H1 (cell line): ENCODE measurements around the gene HAO1. TPM values are rescaled to one million over a fixed set of nuclear protein-coding genes. Genes with fewer than 3 reads are reported as not detected.

Experiments used
- CTCF ChIA-PET: fragments of 300-600 bp; sonication (Branson Sonifier 250); formaldehyde crosslinking; loops from one replicate; lab custom pipeline; 2021; ENCODE audit not compliant: partially characterized antibody; lab: Charles Lee
- POLR2A ChIA-PET: fragments of 300-600 bp; sonication (Branson Sonifier 250); formaldehyde crosslinking; loops from one replicate; lab custom pipeline; 2021; ENCODE audit warnings: inconsistent platforms; ENCODE audit not compliant: partially characterized antibody; lab: Charles Lee
- DNase-seq, 2 experiments: peaks; one replicate each; pipeline versions ENCODE4 v3.0.0 to v3.0.0-alpha.2; 2010 to 2022; ENCODE audit warnings: low spot score in 2 of 2, low read depth in 1 of 2, mixed read lengths in 1 of 2
- FAIRE-seq: peaks from 2 replicates; lab custom pipeline; 2011; peaks lifted over from hg19 to GRCh38; lab: Jason Lieb, UNC
- H2AFZ ChIP-seq: 2 replicates; pipeline ENCODE4 v1.8.1; 2012; ENCODE audit warnings: low read length, inconsistent platforms
- H2AK5ac ChIP-seq: 2 replicates; pipeline ENCODE4 v1.6.1; 2013; ENCODE audit warnings: low read depth, low read length
- H2BK120ac ChIP-seq: replicated peaks from 2 replicates; pipeline ENCODE3; 2013; ENCODE audit warnings: low read depth, low read length, inconsistent platforms
- H2BK12ac ChIP-seq: 2 replicates; pipeline ENCODE4 v1.6.1; 2013; ENCODE audit warnings: low read depth, low read length
- H2BK15ac ChIP-seq: 2 replicates; pipeline ENCODE4 v1.6.1; 2013; ENCODE audit warnings: low read length
- H2BK20ac ChIP-seq: 2 replicates; pipeline ENCODE4 v1.6.1; 2013; ENCODE audit warnings: low read length
- H2BK5ac ChIP-seq: 2 replicates; pipeline ENCODE4 v1.6.1; 2013; ENCODE audit warnings: low read depth, low read length
- H3K14ac ChIP-seq: 2 replicates; pipeline ENCODE4 v1.6.1; 2013; ENCODE audit warnings: inconsistent platforms; ENCODE audit not compliant: insufficient read length
- H3K18ac ChIP-seq: 2 replicates; pipeline ENCODE4 v1.6.1; 2013; ENCODE audit warnings: low read length; ENCODE audit errors: extremely low read depth
- H3K23ac ChIP-seq: 2 replicates; pipeline ENCODE4 v1.6.1; 2013; ENCODE audit warnings: inconsistent platforms; ENCODE audit not compliant: insufficient read length
- H3K23me2 ChIP-seq: 2 replicates; pipeline ENCODE4 v1.6.1; 2013; ENCODE audit warnings: low read depth, low read length
- H3K27ac ChIP-seq: 2 replicates; pipeline ENCODE4 v1.6.1; 2011; ENCODE audit warnings: low read depth, low read length, inconsistent platforms
- H3K27me3 ChIP-seq, 4 experiments: replicated peaks in 1 of 4; 1 replicate in 1 of 4; 2 replicates in 3 of 4; pipeline versions ENCODE4 v1.6.1 to v1.8.1; 2011 to 2013; ENCODE audit warnings: low read length in 3 of 4, mild to moderate bottlenecking in 3 of 4, inconsistent platforms in 2 of 4, mixed read lengths in 2 of 4, moderate library complexity in 1 of 4; ENCODE audit not compliant: control insufficient read depth in 3 of 4, insufficient read depth in 3 of 4; ENCODE audit errors: extremely low read depth in 1 of 4
- H3K36me3 ChIP-seq, 4 experiments: 2 replicates each; pipeline versions ENCODE4 v1.6.1 to v1.8.1; 2011 to 2013; ENCODE audit warnings: mild to moderate bottlenecking in 4 of 4, low read length in 3 of 4, moderate library complexity in 2 of 4, control low read depth in 1 of 4, inconsistent platforms in 1 of 4; ENCODE audit not compliant: insufficient read depth in 4 of 4, control insufficient read depth in 2 of 4
- H3K4ac ChIP-seq: replicated peaks from 2 replicates; pipeline ENCODE3; 2013; ENCODE audit warnings: low read length, low read depth, mixed read lengths, inconsistent platforms; ENCODE audit not compliant: insufficient read length
- H3K4me1 ChIP-seq, 4 experiments: replicated peaks in 1 of 4; 1 replicate in 1 of 4; 2 replicates in 3 of 4; pipeline versions ENCODE4 v1.6.1 to v1.8.1; 2011 to 2013; ENCODE audit warnings: low read length in 3 of 4, inconsistent platforms in 2 of 4, mixed read lengths in 1 of 4; ENCODE audit not compliant: insufficient read depth in 4 of 4, control insufficient read depth in 3 of 4
- H3K4me2 ChIP-seq, 2 experiments: 2 replicates each; pipeline versions ENCODE4 v1.6.1 to v1.8.1; 2011 to 2013; ENCODE audit warnings: low read depth in 2 of 2, low read length in 2 of 2, control low read depth in 1 of 2, inconsistent platforms in 1 of 2, mild to moderate bottlenecking in 1 of 2; ENCODE audit not compliant: insufficient read depth in 1 of 2
- H3K4me3 ChIP-seq, 4 experiments: fragments of 200-600, 300-600 bp in 1 of 4; sonication (generic), shearing (Covaris generic), sonication (Bioruptor Twin) in 1 of 4; 2 replicates each; pipeline versions ENCODE4 v1.5.1 to v1.8.1; 2011 to 2016; ENCODE audit warnings: low read length in 4 of 4, low read depth in 3 of 4, control low read depth in 2 of 4, inconsistent platforms in 2 of 4, mild to moderate bottlenecking in 2 of 4, mixed read lengths in 1 of 4, moderate library complexity in 1 of 4; ENCODE audit not compliant: insufficient read depth in 2 of 4; ENCODE audit errors: extremely low read depth in 1 of 4
- H3K56ac ChIP-seq: replicated peaks from 2 replicates; pipeline ENCODE3; 2013; ENCODE audit warnings: low read depth, mild to moderate bottlenecking, mixed read lengths, low read length, inconsistent platforms; ENCODE audit not compliant: insufficient read length
- H3K79me1 ChIP-seq: 2 replicates; pipeline ENCODE4 v1.6.1; 2013; ENCODE audit warnings: low read depth, low read length, control low read depth
- H3K79me2 ChIP-seq, 2 experiments: 2 replicates each; pipeline versions ENCODE4 v1.6.1 to v1.8.1; 2012 to 2013; ENCODE audit warnings: low read length in 2 of 2, mild to moderate bottlenecking in 2 of 2, inconsistent platforms in 1 of 2; ENCODE audit not compliant: insufficient read depth in 2 of 2, control insufficient read depth in 1 of 2
- H3K9ac ChIP-seq, 4 experiments: replicated peaks in 1 of 4; 1 replicate in 1 of 4; 2 replicates in 3 of 4; pipeline versions ENCODE4 v1.6.1 to v1.8.1; 2011 to 2013; ENCODE audit warnings: low read depth in 3 of 4, low read length in 3 of 4, control low read depth in 2 of 4, mild to moderate bottlenecking in 2 of 4, moderate library complexity in 2 of 4, inconsistent platforms in 1 of 4; ENCODE audit errors: extremely low read depth in 1 of 4
- H3K9me3 ChIP-seq, 2 experiments: 2 replicates each; pipeline versions ENCODE4 v1.6.1 to v1.8.1; 2012 to 2013; ENCODE audit warnings: mild to moderate bottlenecking in 2 of 2, moderate library complexity in 2 of 2, control low read depth in 1 of 2, inconsistent platforms in 1 of 2, low read depth in 1 of 2, low read length in 1 of 2, mixed read lengths in 1 of 2; ENCODE audit not compliant: insufficient read depth in 2 of 2
- H4K20me1 ChIP-seq, 2 experiments: replicated peaks in 1 of 2; 2 replicates each; pipeline versions ENCODE3 to v1.8.1; 2011 to 2013; ENCODE audit warnings: inconsistent platforms in 2 of 2, low read length in 2 of 2, mild to moderate bottlenecking in 1 of 2; ENCODE audit not compliant: insufficient read depth in 2 of 2, control insufficient read depth in 1 of 2
- H4K5ac ChIP-seq: 2 replicates; pipeline ENCODE4 v1.6.1; 2013; ENCODE audit warnings: low read length, low read depth, mixed read lengths, inconsistent platforms; ENCODE audit not compliant: insufficient read length
- H4K8ac ChIP-seq: 2 replicates; pipeline ENCODE4 v1.8.0; 2013; ENCODE audit warnings: mild to moderate bottlenecking, moderate library complexity, low read length, inconsistent platforms; ENCODE audit not compliant: insufficient read depth; ENCODE audit errors: extremely low read depth
- H4K91ac ChIP-seq: replicated peaks from 2 replicates; pipeline ENCODE3; 2013; ENCODE audit warnings: low read length, mixed read lengths, inconsistent platforms; ENCODE audit not compliant: insufficient read length
- NANOG ChIP-seq: IDR thresholded peaks from 2 replicates; pipeline ENCODE4 v1.6.1; 2011; ENCODE audit warnings: low read length, low read depth, mild to moderate bottlenecking, inconsistent platforms; ENCODE audit not compliant: insufficient read depth, poor library complexity, severe bottlenecking
- POLR2AphosphoS5 ChIP-seq: IDR thresholded peaks from 2 replicates; pipeline ENCODE4 v1.6.1; 2011; ENCODE audit warnings: low read depth, low read length
- TCF12 ChIP-seq: IDR thresholded peaks from 2 replicates; pipeline ENCODE4 v1.6.1; 2011; ENCODE audit warnings: low read depth, mild to moderate bottlenecking, low read length
- WGBS, 2 experiments: shearing (Covaris generic) in 1 of 2; methylation state at CpG; one replicate each; pipeline versions ENCODE4 v1.1.6 to v1.1.7; 2013 to 2015; ENCODE audit warnings: low lambda C conversion rate in 2 of 2, mixed read lengths in 2 of 2, inconsistent platforms in 1 of 2, low coverage in 1 of 2, missing lambda C conversion rate in 1 of 2; ENCODE audit not compliant: insufficient replicate concordance in 2 of 2, insufficient coverage in 1 of 2, insufficient read length in 1 of 2; ENCODE audit errors: extremely low coverage in 1 of 2, missing lambda C conversion rate in 1 of 2; 5-methylcytosine and 5-hydroxymethylcytosine counted together
- polyA plus RNA-seq, 7 experiments: library from polyadenylated mRNA; depleted of rRNA in 3 of 7; stranded (reverse) in 5 of 7; unstranded in 2 of 7; fragments of >200 nt in 5 of 7; fragments of 200-250 nt in 2 of 7; gene quantifications; 1 replicate in 5 of 7; 2 replicates in 1 of 7; 4 replicates in 1 of 7; pipeline versions ENCODE4 v1.2.1 to v1.2.3, GENCODE V29; 2011 to 2013; ENCODE audit warnings: missing spikeins in 2 of 7, mixed read lengths in 2 of 7
- total RNA-seq: library from RNA; stranded (reverse); fragmentation: NEBNext Ultra II Directional; extraction: Animal tissue kit (Norgen Biotek cat#: 25700); gene quantifications from 2 replicates; pipeline ENCODE4 v1.2.1, GENCODE V29; 2021

Gene HAO1
- total and polyA plus RNA-seq, 2 of the 8 experiments (the other 6 are each of a cell fraction or from before 2014, with no cell fraction given): not detected

- Histone ChIP-seq H3K27ac (no peak overlapping the region), H3K4ac (no peak overlapping the region), H2BK12ac (no peak overlapping the region), H3K4me1 (no peaks in the 10 kb centered on the region), H4K5ac (no peak overlapping the region), H4K20me1 (no peaks in the 10 kb centered on the region), H3K9ac (no peak overlapping the region), H2AK5ac (no peak overlapping the region), H3K27me3 (no peaks in the 10 kb centered on the region), H2BK20ac (no peak overlapping the region), H4K91ac (no peak overlapping the region), H3K4me3 (no peak overlapping the region), H3K79me1 (no peaks in the 10 kb centered on the region), H3K79me2 (no peaks in the 10 kb centered on the region; a peak in 1 of 4 replicates), H3K23ac (no peak overlapping the region), H3K36me3 (no peaks in the 10 kb centered on the region), H4K8ac (no peak overlapping the region), H3K23me2 (no peaks in the 10 kb centered on the region), H2AFZ (peak overlapping the region; percentile 18; the same call in 1 of the 2 replicates), H3K18ac (no peak overlapping the region), H3K56ac (no peak overlapping the region), H2BK120ac (no peak overlapping the region), H2BK15ac (no peak overlapping the region), H3K14ac (no peak overlapping the region), H2BK5ac (no peak overlapping the region), H3K4me2 (no peak overlapping the region), H3K9me3 (no peaks in the 10 kb centered on the region)
- FAIRE-seq (no peak), DNase-seq (peak in 1 of 2 experiments; percentile 25)
- 90% methylated on average over 2 of the region's 2 CpGs; no CpG with 5 or more reads in 1 of the 2 experiments for WGBS, 2 experiments
- ChIA-PET CTCF (interaction anchor here (0.7 to 2.7 kb wide), 5 partner anchors 17 to 416 kb away, joined by 3 to 8 read pairs (median 3); no protein-coding TSS in a partner anchor), POLR2A (no interaction called here)
- TF ChIP-seq NANOG (no peak), POLR2AphosphoS5 (no peak), TCF12 (no peak)
Measured at GRCh38 chr20:7841971-7842310, 98.3 kb downstream of the HAO1 start.
